ENCODE data around the gene GSDME. TPM values are rescaled to one million over a fixed set of nuclear protein-coding genes. Genes with fewer than 3 reads are reported as not detected.

The GSDME gene
- 5.6 TPM for total RNA-seq
- long read RNA-seq, transcript GSDME-215 (10 exons, 2,250 nt), result major isoform, 12 of 15 reads
- long read RNA-seq, partial matches to known transcripts, result 2 of 15 reads
- long read RNA-seq, other reads (novel, unspliced or antisense), result 0 of 15 reads

GRCh38 chr7:24757353-24758275 is at the start of gene GSDME:
Gene GSDME (minus strand): TSS chr7:24757464. CDS start chr7:24749774, 7,690 bp downstream.
- Histone ChIP-seq H3K27me3 (ENCODE audit: low read depth) (no peaks in the 10 kb centered on the region), H3K4me3 (peak within 1 kb of the TSS; percentile 83), H3K36me3 (no peaks in the 10 kb centered on the region), H3K9me3 (replicated peaks) (no peaks in the 10 kb centered on the region), H3K27ac (replicated peaks) (peak within 1 kb of the TSS; percentile 86), H3K4me1 (peaks cover 24% of the 10 kb centered on the region)
- TF ChIP-seq CTCF (IDR thresholded peaks at IDR 0.05; ENCODE audit: borderline replicate concordance), result no peak
- intact Hi-C loops (cut with micrococcal nuclease), result no loop called here
- peak; percentile 68 for DNase-seq

GRCh38 chr7:24802300-24802699 is 45.0 kb upstream of the GSDME start:
- no peak overlapping the region for H3K4me3 ChIP-seq
- no peak for TF ChIP-seq CTCF (IDR thresholded peaks at IDR 0.05; ENCODE audit: borderline replicate concordance)
- no peaks in the 10 kb centered on the region for H3K9me3 ChIP-seq (replicated peaks)
- no peak for DNase-seq
- H3K4me1 ChIP-seq, result no peaks in the 10 kb centered on the region
- intact Hi-C loops (cut with micrococcal nuclease), result no loop called here
- H3K36me3 ChIP-seq, result peaks cover 22% of the 10 kb centered on the region
- H3K27me3 ChIP-seq (ENCODE audit: low read depth), result no peaks in the 10 kb centered on the region
- no peak overlapping the region for H3K27ac ChIP-seq (replicated peaks)

GRCh38 chr7:24801883-24802282 is 44.6 kb upstream of the GSDME start:
- no peaks in the 10 kb centered on the region for H3K27me3 ChIP-seq (ENCODE audit: low read depth)
- no peak for TF ChIP-seq CTCF (IDR thresholded peaks at IDR 0.05; ENCODE audit: borderline replicate concordance)
- H3K27ac ChIP-seq (replicated peaks), result no peak overlapping the region
- no peak overlapping the region for H3K4me3 ChIP-seq
- DNase-seq, result no peak
- no peaks in the 10 kb centered on the region for H3K4me1 ChIP-seq
- H3K9me3 ChIP-seq (replicated peaks), result no peaks in the 10 kb centered on the region
- peaks cover 22% of the 10 kb centered on the region for H3K36me3 ChIP-seq
- intact Hi-C loops (cut with micrococcal nuclease), result no loop called here

GRCh38 chr7:24800667-24801066 is 43.4 kb upstream of the GSDME start:
- H3K4me1 ChIP-seq, result no peaks in the 10 kb centered on the region
- no peak for DNase-seq
- H3K27ac ChIP-seq (replicated peaks), result no peak overlapping the region
- H3K36me3 ChIP-seq, result peaks cover 15% of the 10 kb centered on the region
- no peak overlapping the region for H3K4me3 ChIP-seq
- no peaks in the 10 kb centered on the region for H3K27me3 ChIP-seq (ENCODE audit: low read depth)
- no peaks in the 10 kb centered on the region for H3K9me3 ChIP-seq (replicated peaks)
- intact Hi-C loops (cut with micrococcal nuclease), result no loop called here
- no peak for TF ChIP-seq CTCF (IDR thresholded peaks at IDR 0.05; ENCODE audit: borderline replicate concordance)

- Histone ChIP-seq H3K4me1 (no peaks in the 10 kb centered on the region), H3K4me3 (no peak overlapping the region), H3K27me3 (ENCODE audit: low read depth) (no peaks in the 10 kb centered on the region), H3K27ac (replicated peaks) (no peak overlapping the region), H3K9me3 (replicated peaks) (no peaks in the 10 kb centered on the region), H3K36me3 (peaks cover 15% of the 10 kb centered on the region)
- intact Hi-C loops (cut with micrococcal nuclease), result no loop called here
- TF ChIP-seq CTCF (IDR thresholded peaks at IDR 0.05; ENCODE audit: borderline replicate concordance), result no peak
- DNase-seq, result no peak
These were observed 42.8 kb upstream of the GSDME start for GRCh38 chr7:24800073-24800472.

All from left ventricle myocardium inferior (tissue), 1 donor.